HepG2 (cell line): ENCODE results near the gene HIBADH. TPM values are rescaled to one million over a fixed set of nuclear protein-coding genes. Genes with fewer than 3 reads are reported as not detected.

Experiments
- ATAC-seq: fragments of 200-7000 bp; cut with Tn5 transposase; 3 replicates; pipeline ENCODE4 v1.9.1; 2020; ENCODE audit warnings: mild to moderate bottlenecking, moderate library complexity
- BruUV-seq: library from RNA; stranded (reverse); fragments of 400-500 nt; replicated peaks from 2 replicates; lab custom pipeline; 2021; lab: Mats Ljungman, UMichigan
- CTCF ChIA-PET: fragments of 300-600 bp; formaldehyde crosslinking; extraction: SDS; loops from one replicate; lab custom pipeline; 2021; ENCODE audit warnings: low total read pairs, inconsistent platforms, low intra/inter-chr PET ratio; lab: Yijun Ruan, JAX
- POLR2A ChIA-PET: fragments of 350-600 bp; sonication (Branson Sonifier 250); formaldehyde crosslinking; loops from one replicate; lab custom pipeline; 2020; ENCODE audit warnings: antibody characterized with exemption, inconsistent platforms; lab: Yijun Ruan, JAX
- DNase-seq: peaks from one replicate; pipeline ENCODE4 v3.0.0-alpha.2; 2015; ENCODE audit warnings: low spot score
- FAIRE-seq: peaks from 3 replicates; lab custom pipeline; 2011; peaks lifted over from hg19 to GRCh38; lab: Jason Lieb, UNC
- H2AFZ ChIP-seq: one replicate; pipeline ENCODE4 v1.6.1; 2011; ENCODE audit warnings: low read length, inconsistent platforms
- H3K27ac ChIP-seq: fragments of 300-600 bp; 3 replicates; pipeline ENCODE4 v1.8.0; 2011; ENCODE audit warnings: mixed run types, mild to moderate bottlenecking, mixed read lengths, low read length, inconsistent platforms; ENCODE audit not compliant: insufficient read depth; ENCODE audit errors: extremely low read length
- H3K27me3 ChIP-seq, 2 experiments: fragments of 200-600 bp in 1 of 2; 2 replicates in 1 of 2; 3 replicates in 1 of 2; pipeline versions ENCODE4 v1.6.0 to v1.8.0; 2011; ENCODE audit warnings: low read length in 2 of 2, mild to moderate bottlenecking in 2 of 2, moderate library complexity in 2 of 2, inconsistent platforms in 1 of 2; ENCODE audit not compliant: insufficient read depth in 2 of 2, control insufficient read depth in 1 of 2
- H3K36me3 ChIP-seq, 2 experiments: fragments of 200-600 bp in 1 of 2; replicated peaks in 1 of 2; 2 replicates in 1 of 2; 3 replicates in 1 of 2; pipeline versions ENCODE4 v1.5.1 to v1.8.0; 2011; ENCODE audit warnings: low read length in 2 of 2, inconsistent platforms in 1 of 2; ENCODE audit not compliant: insufficient read depth in 2 of 2, control insufficient read depth in 1 of 2
- H3K4me1 ChIP-seq: 2 replicates; pipeline ENCODE4 v1.5.1; 2012; ENCODE audit warnings: low read length, inconsistent platforms; ENCODE audit not compliant: insufficient read depth
- H3K4me2 ChIP-seq: 2 replicates; pipeline ENCODE4 v1.6.0; 2011; ENCODE audit warnings: low read depth, low read length, inconsistent platforms
- H3K4me3 ChIP-seq, 3 experiments: fragments of 200-600 bp in 1 of 3; sonication (generic), shearing (Covaris generic) in 1 of 3; replicated peaks in 1 of 3; 2 replicates each; pipeline ENCODE4 v1.5.1; 2011 to 2016; ENCODE audit warnings: low read length in 3 of 3, inconsistent platforms in 2 of 3, low read depth in 2 of 3, mild to moderate bottlenecking in 2 of 3, control low read depth in 1 of 3, mixed read lengths in 1 of 3; ENCODE audit not compliant: insufficient read depth in 1 of 3
- H3K79me2 ChIP-seq: one replicate; pipeline ENCODE4 v1.6.1; 2011; ENCODE audit warnings: low read length, inconsistent platforms; ENCODE audit not compliant: insufficient read depth
- H3K9ac ChIP-seq: 2 replicates; pipeline ENCODE4 v1.6.0; 2011; ENCODE audit warnings: mild to moderate bottlenecking, low read depth, low read length, inconsistent platforms; ENCODE audit not compliant: insufficient read depth
- H3K9me3 ChIP-seq: 2 replicates; pipeline ENCODE4 v1.5.1; 2012; ENCODE audit warnings: mild to moderate bottlenecking, low read length
- H4K20me1 ChIP-seq: 2 replicates; pipeline ENCODE4 v1.6.0; 2011; ENCODE audit warnings: inconsistent platforms, mild to moderate bottlenecking, low read length, moderate library complexity; ENCODE audit not compliant: insufficient read depth
- MEIS1 ChIP-seq: sonication (generic); formaldehyde crosslinking; IDR thresholded peaks from 2 replicates; pipeline ENCODE4 v1.9.0; 2021; ENCODE audit warnings: mild to moderate bottlenecking, missing genetic modification reagents, moderate library complexity, borderline replicate concordance
- ONECUT2 ChIP-seq: sonication (generic); formaldehyde crosslinking; IDR thresholded peaks from 2 replicates; pipeline ENCODE4 v1.4.0; 2020; ENCODE audit warnings: missing genetic modification reagents
- WGBS: methylation state at CpG from one replicate; pipeline ENCODE4 v1.1.6; 2017; ENCODE audit warnings: low lambda C conversion rate; 5-methylcytosine and 5-hydroxymethylcytosine counted together
- in situ Hi-C: cut with HindIII; loops from 2 replicates; pipeline ENCODE4 v1.10.0; 2017; ENCODE audit warnings: low pct_unique_long_range_greater_than_20kb; ENCODE audit not compliant: extremely low pct_ligation_motif_present
- intact Hi-C: fragments of 100-400 bp; cut with micrococcal nuclease; formaldehyde crosslinking; loops from one replicate; pipeline ENCODE4 v1.10.0; 2022; ENCODE audit not compliant: unreplicated experiment
- polyA plus RNA-seq, 8 experiments: library from polyadenylated mRNA; depleted of rRNA in 3 of 8; stranded (reverse) in 7 of 8; unstranded in 1 of 8; fragments of >200 nt; fragmentation: Illumina TruSeq in 4 of 8; extraction: Trizol in 4 of 8; gene quantifications; 2 replicates each; pipeline versions ENCODE4 v1.2.1 to v1.2.3, GENCODE V29; 2011 to 2016; ENCODE audit warnings: low read depth in 4 of 8, missing spikeins in 1 of 8, mixed read lengths in 1 of 8; ENCODE audit not compliant: insufficient read depth in 1 of 8
- total RNA-seq, 5 experiments: library from RNA; depleted of rRNA; stranded (reverse); fragments of >200 nt; fragmentation: Illumina TruSeq; extraction: Trizol; gene quantifications; 2 replicates each; pipeline ENCODE4 v1.2.3, GENCODE V29; 2016; ENCODE audit warnings: low read depth in 1 of 5
- TF ChIP-seq, protein P1 (sequence below): sonication (generic); formaldehyde crosslinking; IDR thresholded peaks from 2 replicates; pipeline ENCODE4 v1.9.0; 2021; ENCODE audit warnings: missing genetic modification reagents, borderline replicate concordance
- TF ChIP-seq, protein P2 (sequence below): sonication (generic); formaldehyde crosslinking; IDR thresholded peaks from 2 replicates; pipeline ENCODE4 v1.9.0; 2022; ENCODE audit warnings: low read depth, missing genetic modification reagents

The HIBADH gene
- total and polyA plus RNA-seq, 2 of the 13 experiments (the other 11 are each of a cell fraction or from before 2014, with no cell fraction given) = 49.9 to 59.5 TPM

DNA sequence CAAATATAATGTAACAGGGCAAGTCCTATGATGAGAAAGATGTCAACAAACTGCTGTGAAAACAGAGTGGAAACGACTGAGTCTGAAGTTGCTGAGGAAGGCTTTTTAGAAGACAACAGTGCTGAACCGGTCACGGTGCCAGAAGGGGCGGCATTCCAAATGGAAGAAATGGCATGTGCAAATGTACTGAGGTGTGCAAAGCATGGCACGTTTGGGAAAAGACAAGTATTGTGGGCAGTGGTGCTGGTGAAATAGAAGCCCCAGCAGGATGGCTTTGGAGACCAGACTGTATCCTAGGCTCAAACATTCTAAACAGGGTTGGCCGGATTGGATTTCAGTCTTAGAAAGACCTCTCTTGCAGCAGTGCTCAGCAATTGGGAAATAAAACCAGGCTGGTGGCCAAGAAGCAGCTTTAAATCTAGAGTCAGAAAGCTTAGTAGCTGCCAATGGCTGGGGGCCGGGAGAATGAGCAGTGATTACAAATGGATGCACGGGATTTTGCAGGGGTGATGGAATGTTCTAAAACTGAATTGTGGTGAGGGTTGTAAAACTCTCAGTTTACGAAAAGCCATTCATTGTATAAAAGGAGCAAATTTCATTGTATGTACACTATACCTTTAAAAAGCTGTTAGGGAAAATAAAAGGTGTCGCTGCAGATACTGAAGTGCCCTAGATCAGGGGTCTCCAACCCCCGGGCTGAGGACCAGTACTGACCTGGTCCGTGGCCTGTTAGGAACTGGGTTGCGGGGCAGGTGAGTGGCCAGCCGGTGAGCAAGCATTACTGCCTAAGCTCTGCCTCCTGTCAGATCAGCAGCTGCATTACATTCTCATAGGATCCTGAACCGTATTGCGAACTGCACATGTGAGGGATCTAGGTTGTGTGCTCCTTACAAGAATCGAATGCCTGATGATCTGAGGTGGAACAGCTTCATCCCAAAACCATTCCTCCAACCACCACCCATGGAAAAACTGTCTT, 141.6 kb downstream of the HIBADH start:
- Histone ChIP-seq H4K20me1 (no peaks in the 10 kb centered on the region; the same call in 1 of the 2 replicates), H3K36me3 (peaks cover 4 to 11% of the 10 kb centered on the region in 2 experiments; a peak in 3 of 5 replicates), H3K4me1 (peaks cover 13% of the 10 kb centered on the region), H3K27ac (no peak overlapping the region), H3K9me3 (no peaks in the 10 kb centered on the region), H3K79me2 (no peaks in the 10 kb centered on the region), H3K9ac (no peak overlapping the region)
- WGBS = 96% methylated on average over 16 of the region's 17 CpGs
- intact Hi-C loops = no loop called here
- no peak for DNase-seq
- CTCF ChIA-PET = no interaction called here
- TF ChIP-seq, protein P1, sequence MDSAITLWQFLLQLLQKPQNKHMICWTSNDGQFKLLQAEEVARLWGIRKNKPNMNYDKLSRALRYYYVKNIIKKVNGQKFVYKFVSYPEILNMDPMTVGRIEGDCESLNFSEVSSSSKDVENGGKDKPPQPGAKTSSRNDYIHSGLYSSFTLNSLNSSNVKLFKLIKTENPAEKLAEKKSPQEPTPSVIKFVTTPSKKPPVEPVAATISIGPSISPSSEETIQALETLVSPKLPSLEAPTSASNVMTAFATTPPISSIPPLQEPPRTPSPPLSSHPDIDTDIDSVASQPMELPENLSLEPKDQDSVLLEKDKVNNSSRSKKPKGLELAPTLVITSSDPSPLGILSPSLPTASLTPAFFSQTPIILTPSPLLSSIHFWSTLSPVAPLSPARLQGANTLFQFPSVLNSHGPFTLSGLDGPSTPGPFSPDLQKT = no peak
- TF ChIP-seq MEIS1 (no peak), ONECUT2 (CRISPR knock-in tag) (no peak)
- TF ChIP-seq, protein P2, sequence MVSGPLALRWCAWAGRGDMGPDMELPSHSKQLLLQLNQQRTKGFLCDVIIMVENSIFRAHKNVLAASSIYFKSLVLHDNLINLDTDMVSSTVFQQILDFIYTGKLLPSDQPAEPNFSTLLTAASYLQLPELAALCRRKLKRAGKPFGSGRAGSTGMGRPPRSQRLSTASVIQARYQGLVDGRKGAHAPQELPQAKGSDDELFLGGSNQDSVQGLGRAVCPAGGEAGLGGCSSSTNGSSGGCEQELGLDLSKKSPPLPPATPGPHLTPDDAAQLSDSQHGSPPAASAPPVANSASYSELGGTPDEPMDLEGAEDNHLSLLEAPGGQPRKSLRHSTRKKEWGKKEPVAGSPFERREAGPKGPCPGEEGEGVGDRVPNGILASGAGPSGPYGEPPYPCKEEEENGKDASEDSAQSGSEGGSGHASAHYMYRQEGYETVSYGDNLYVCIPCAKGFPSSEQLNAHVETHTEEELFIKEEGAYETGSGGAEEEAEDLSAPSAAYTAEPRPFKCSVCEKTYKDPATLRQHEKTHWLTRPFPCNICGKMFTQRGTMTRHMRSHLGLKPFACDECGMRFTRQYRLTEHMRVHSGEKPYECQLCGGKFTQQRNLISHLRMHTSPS = no peak
- TF ChIP-seq, all 625 proteins: peak for 0
- no peak overlapping the region for H3K4me2 ChIP-seq
- no peaks in the 10 kb centered on the region for H3K27me3 ChIP-seq
- H3K4me3 ChIP-seq = no peak overlapping the region
- in situ Hi-C loops = no loop called here
- ATAC-seq (no peak), FAIRE-seq (no peak)
- no TSS peak for BruUV-seq
- H2AFZ ChIP-seq = no peak overlapping the region
- POLR2A ChIA-PET = no interaction called here
